HG02884 (cell line): Measurements from ENCODE around the gene INSIG2.

ENCODE experiments used
- ATAC-seq: cut with Tn5 transposase; IDR thresholded peaks from one replicate; pipeline ENCODE4 v1.9.1; 2021; ENCODE audit warnings: mild to moderate bottlenecking, moderate library complexity; ENCODE audit not compliant: unreplicated experiment

INSIG2 gene

DNA sequence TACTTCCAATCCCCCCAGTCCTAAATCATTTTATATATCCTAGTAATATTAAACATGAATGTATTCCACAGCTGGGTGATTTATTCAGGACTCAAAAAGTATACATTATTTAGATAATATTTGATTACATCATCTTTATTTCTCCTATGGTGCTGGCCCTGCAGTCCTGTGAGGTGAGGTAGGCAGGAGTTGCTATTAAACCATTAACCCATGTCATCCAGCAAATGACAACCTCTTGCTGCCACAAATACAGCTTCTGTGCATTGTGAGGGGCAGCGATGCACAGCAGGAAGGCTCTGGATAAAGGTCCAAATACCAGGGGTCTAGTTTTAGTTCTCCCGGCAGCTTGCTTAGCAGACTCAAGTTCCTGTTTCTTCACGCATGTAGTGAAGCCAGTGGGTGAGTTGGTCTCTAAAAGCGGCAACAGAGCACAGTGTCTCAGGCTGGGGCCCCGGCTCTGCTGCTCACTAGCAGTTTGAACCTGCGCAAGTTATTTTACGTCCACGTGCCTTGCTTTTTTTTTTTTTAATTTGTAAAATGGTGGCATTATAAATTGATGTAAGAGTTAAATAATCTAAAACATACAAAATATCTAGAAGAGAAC is 36.1 kb downstream of the INSIG2 start:
- no peak for ATAC-seq

DNA sequence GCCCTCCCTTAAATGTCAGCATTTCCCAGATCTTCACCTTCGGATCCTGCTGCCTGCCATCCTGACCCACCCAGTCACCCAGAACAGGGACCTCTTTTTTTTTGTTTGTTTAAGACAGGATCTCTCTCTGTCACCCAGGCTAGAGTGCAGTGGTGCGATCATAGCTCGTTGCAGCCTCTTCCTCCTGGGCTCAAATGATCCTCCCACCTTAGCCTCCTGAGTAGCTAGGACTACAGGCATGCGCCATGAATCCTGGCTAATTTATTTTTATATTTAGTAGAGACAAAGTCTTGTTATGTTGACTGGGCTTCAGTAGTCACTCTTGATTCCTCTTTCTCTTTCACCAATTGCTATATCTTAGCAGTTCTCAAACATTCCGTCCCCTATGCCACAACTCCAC is 39.0 kb downstream of the INSIG2 start:
- ATAC-seq = no peak

DNA sequence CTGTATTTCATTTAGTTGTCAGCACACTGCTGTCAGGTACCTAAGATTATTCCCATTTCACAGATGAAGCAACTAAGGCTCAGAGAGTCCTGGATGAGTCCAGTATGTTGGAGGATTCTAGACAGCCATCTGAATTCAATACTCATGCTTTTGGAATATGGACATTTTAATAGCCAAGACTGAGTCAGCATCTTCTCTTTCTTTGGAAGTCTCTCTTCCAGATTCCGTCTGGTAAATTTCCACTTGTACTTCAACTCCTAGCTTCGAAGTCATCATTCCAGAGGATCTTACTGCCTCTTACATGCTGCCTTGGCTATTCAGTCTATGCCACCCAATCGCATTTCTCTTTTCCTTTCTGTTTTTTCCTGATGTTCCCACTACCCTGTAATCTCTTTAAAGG is 40.6 kb downstream of the INSIG2 start:
- no peak for ATAC-seq

DNA sequence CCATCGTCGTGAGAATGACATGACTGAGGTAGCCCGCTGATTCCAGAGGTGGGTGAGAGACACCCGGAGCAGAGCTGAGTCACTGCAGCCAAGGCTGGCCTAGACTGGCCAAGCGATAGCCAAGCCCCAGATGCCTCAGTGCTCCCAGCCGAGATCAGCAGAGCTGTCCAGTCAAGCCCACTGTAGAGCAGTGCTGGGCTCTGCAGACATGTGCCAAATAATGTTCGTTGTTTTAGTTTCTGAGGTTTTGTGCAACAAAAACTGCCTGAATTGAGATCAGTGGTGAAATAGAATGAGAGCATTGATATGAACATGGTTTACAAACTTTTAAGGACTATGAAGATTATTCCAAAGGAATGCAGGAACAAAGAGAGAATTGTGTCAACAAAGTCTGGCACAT is 42.1 kb downstream of the INSIG2 start:
- ATAC-seq = no peak

DNA sequence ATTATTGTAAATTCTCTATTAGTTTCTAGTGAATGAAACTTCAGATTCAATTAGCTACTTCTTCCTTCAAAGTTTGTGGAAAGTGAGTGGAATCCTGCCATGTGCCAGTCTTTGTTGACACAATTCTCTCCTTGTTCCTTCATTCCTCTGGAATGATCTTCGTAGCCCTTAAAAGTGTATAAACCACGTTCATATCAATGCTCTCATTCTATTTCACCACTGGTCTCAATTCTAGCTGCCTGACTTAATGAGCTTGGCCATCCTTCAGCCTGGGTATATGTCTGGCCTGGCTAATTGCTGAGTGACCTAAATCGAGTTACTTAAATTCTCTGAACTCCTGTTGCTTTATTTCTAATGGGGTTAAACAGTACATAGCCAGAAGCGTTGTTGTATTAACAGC is 43.5 kb downstream of the INSIG2 start:
- no peak for ATAC-seq

DNA sequence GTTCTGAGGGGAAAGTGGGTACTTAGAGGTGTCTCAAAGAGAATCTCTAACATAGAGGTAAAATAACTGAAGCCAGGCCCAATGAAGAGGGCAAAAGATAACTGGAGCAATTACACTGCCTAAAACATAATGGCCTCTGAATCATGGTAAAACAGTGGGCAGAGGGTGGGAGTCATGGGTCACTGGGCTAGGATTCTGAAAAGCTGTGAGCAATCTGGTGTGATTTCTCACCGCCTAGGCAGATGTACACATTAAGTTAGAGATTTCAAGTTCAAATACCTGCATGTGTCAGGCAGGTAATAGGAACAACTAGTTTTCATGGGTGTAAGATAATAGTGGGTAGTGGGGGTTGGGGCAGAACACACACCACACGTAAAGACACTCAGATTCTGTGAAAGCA is 45.6 kb downstream of the INSIG2 start:
- no peak for ATAC-seq

DNA sequence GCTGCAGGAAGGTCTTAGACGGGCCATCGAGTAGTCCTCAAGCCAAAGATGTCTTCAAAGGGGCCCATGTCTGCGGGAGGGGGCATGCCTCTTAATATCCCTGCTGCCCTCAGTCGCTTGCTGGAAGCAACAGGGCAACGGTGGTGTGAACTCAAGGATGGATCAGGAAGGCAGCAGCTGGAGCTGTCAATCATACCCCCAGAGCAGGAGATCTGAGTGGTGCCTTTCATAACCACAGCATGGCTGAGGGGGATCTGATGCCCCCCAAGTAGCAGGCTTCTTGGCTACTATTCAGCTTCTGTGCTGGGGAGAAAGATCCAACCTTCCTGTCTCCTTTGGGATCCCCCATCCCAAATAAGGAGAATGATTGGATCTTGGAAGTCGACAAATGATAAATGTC is 46.4 kb downstream of the INSIG2 start:
- no peak for ATAC-seq

DNA sequence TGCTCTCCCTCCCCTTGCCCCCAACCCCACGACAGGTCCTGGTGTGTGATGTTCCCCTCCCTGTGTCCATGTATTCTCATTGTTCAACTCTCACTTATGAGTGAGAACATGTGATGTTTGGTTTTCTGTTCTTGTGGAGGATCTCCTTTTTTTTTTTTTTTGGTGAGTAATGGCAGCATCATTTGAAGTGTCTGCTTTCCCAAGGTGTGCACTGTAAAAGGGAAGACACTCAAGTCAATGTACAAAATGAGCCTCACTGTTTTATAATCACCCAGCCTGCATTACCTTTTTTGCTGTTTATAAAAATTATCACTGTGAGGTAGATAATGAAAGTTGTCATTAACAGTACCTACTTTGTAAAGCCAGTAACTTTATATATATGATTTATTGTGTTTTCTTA is 56.9 kb downstream of the INSIG2 start:
- ATAC-seq = no peak

DNA sequence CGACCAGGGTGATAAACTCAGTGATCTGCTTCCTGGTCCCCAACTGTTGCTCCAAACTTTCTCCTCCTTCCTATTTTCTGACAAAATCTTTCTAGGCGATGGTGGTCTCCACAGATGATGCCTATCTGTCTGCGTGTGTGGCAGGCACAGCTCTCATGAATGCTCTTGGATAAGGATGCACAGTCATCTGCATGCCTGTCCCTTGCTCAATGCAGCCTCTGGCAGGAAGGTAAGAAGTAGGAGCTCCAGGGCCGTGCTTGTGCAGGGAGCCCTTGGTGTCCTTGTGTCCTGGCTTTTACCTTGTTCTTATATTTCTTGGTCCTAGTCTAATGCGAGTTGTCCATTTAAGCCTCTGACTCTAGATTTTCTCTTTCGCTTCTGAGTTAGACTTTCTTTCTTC is 57.5 kb downstream of the INSIG2 start:
- ATAC-seq = no peak

DNA sequence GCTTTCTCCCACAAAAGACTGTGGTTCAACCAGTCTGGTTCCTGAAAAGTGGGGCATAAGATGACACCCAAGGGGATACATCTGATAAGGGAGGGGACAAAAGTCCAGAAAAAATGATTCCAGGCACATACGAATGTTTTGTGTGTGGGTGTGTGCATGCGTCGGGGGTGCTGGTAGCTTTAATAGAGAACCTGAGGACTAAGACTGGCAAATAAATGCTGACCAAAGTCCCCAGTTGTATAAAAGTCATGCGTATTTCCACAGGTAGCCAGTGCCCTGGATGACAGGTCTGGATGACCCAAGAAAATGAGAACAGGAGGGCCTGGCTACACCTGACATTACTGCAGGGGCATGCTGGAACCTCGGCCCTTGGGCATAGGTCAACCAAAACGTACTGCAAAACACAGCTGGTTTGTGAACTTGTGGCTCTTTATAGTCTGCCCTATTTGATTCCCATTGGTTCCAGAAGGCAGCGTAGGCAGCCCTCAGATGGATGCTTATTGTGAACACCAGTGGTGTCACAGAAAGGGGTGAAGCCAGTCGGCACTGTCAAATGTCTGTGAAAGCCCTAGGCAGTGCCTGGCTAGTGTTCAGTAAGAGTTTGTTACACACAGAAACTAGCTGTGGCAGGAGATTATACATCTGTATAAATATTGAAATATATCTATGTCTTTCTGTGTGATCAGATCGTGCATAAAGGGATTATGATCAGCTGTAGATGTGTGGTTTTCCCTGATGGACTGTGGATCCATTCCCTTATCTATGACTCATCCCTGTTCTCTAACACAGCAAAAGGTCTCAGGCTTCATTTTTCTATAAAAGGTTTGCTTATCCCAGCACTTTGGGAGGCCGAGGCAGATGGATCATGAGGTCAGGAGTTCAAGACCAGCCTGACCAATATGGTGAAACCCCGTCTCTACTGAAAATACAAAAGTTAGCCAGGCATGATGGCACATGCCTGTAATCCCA is 58.3 kb downstream of the INSIG2 start:
- ATAC-seq = no peak

DNA sequence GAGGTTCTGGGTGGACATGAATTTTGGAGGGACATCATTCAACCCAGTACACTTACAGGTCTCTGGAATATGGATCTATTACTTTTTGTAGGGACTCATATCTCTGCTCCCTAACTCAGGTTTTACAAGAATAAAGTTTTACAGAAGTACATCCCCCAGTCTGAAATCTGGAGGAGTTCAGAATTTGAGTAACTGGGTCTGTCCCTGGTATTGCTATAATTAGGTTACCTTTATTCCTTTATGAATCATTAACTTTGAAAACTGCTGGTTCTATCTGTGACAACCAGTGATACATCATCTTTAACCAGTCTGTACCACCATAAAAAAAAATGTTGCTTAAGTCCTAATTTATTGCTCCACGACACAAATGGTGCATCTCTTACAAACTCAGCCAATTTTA is 59.9 kb downstream of the INSIG2 start:
- ATAC-seq = peak; percentile 70

DNA sequence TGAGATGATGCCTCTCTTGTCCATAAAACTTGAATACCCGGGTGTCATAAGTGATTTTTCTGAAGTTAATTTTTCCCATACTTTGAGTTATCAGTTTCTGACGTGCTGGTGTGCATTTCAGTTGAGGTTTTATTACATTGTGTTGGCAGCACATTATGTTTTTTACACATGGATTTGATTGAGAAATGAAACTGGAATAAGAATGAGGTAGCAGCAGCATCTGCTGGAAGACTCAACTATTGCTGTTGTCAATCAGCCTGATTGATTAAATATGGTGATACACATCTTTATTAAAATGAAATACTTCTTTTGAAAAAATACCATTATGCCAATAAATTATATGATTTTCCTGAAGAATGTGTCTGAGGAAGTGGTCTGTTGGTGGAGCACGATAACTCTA is 60.5 kb downstream of the INSIG2 start:
- ATAC-seq = no peak

DNA sequence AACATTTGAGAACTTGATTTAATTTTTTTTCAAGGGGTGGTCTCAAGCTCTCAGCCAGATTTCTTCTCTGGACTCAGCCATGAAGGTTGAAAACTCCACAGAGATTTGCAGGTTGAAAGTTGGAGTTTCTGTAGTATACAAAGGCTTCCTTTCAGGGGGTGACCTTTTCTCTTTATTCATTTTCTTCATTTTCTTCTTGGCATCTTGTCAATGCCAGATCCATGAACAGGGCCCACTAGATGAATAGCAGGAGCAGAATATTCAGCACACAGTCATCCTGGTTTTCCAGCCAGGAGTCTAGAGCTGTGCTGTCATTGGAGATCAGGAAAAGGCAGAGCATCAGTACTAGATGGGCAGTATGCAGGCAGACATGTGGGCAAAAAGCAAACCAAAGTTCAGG is 62.0 kb downstream of the INSIG2 start:
- ATAC-seq = no peak

DNA sequence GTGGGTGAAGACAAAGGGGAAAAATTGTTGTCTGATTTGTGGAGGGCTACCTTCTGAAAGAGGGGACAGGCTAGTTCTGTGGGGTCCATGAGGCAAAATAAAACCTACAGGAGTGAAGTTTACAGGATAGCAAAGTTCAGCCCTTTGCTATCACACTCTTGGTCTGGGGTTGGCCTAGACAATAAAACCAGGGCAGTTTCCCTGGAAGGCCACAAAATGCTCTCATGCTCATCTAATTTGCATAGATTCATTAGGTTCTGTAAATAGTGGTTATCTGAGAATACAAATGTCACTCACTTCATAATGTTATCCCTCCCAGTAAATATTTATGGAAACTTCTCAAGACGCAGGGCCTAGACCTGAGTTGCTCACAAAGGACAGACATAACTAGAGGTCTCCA is 63.6 kb downstream of the INSIG2 start:
- ATAC-seq = no peak

DNA sequence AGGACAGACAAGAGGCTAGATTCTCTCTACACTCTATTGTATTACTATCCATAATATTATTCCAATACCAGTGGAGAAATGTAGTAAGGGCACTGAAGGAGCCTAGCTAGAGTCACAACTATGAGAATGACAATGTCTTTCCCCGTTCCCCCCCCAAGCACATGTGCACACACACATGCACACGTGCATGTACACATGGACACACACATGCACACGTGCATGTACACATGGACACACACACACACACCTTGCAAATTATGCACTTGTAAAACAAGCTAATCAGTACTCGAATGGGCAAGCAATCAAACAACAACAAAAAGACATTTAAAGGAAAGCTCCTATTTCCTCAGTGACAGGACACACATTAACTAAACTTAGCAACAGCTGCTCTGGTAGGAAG is 65.2 kb downstream of the INSIG2 start:
- no peak for ATAC-seq

DNA sequence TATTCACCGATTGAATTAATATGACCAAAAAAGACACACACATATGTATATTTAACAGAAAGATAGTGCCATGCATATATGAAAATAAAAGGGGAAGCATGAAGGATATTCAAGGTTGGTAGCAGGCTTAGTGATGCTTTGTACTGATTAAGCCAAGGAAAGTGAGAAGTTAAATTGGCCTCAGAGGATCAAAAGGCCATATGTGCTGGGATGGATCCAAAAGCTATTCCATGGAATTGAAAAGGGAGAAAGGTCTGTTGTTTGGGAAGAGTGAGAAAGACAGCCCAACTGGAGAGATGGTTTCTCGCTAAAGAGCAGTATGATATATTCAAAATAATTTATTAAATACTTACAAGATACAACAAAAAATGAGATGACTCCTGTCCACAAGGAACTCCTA is 65.9 kb downstream of the INSIG2 start:
- no peak for ATAC-seq
